Activated T-cell treated with anti-CD3 and anti-CD28 coated beads for 24 hours (primary cell): ENCODE results near the gene SDR9C7.
"Not testable (repeated sequence)": the region's sequence is repeated elsewhere in the genome, so short reads cannot be mapped to it uniquely, and the experiment has no call there.

Experiments used
- DNase-seq: peaks from one replicate; pipeline ENCODE4 v3.0.0-alpha.2; 2020; ENCODE audit warnings: low read depth

The SDR9C7 gene

DNA sequence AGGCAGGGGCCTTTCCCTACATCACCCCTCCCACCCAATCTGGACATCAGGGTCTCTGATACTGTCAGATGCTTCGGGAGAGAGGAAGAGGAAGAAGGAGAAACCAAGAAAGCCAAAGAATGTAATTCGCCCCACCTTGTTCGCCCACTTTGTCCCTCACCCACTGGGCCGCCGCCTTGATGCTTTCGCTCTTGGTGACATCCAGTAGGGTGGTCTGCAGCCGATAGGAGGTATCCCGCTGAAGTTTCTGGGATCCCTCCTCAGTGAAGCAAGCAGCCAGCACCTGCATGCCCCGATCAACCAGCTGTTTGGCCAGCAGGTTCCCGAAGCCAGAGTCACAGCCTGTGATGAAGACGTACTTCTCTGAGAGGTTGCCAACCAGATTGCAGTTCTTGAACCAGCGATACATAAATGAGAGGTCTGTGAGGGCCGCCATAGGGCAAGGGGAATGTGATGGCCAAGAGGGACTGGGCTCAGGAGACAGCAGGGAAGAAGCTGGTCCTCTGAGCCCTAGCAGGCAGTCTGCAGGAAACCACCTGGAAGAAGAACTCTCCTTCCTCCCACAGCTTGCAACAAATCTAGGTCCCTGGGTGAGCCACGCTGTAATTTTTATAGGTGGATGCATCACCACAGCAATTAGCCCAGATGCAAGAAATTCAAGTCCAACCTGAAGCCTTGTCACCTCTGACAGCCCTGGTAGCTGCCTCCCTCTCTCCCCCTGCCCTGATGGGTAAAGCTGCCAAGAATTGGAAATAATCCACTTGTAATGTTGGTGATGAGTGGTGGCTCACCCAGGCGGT lies at the start of gene SDR9C7:
Gene SDR9C7 (minus strand): TSS at position 583 of the 800 bp plus-strand sequence. CDS start 147 bp downstream, at position 436.
- no peak for DNase-seq

DNA sequence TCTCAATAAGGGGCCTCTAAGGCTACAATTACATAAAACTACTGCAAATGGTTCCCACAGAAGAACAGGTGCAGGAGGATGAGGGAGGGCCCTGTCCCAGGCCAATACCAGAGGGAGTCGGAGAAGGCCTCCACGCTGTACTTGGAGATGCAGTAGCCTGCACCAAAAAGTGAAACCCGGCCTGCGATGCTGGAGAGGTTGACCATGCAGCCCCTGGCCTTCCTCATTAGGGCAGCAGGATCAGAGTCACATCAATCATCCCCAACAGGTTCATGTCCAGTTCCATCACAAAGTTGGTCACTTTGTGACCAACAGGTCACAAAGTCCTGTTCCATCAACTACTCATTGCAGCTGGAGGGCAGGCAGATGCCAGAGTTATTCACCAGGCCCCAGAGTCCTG lies 49.2 kb upstream of the SDR9C7 start:
- DNase-seq, result no peak

DNA sequence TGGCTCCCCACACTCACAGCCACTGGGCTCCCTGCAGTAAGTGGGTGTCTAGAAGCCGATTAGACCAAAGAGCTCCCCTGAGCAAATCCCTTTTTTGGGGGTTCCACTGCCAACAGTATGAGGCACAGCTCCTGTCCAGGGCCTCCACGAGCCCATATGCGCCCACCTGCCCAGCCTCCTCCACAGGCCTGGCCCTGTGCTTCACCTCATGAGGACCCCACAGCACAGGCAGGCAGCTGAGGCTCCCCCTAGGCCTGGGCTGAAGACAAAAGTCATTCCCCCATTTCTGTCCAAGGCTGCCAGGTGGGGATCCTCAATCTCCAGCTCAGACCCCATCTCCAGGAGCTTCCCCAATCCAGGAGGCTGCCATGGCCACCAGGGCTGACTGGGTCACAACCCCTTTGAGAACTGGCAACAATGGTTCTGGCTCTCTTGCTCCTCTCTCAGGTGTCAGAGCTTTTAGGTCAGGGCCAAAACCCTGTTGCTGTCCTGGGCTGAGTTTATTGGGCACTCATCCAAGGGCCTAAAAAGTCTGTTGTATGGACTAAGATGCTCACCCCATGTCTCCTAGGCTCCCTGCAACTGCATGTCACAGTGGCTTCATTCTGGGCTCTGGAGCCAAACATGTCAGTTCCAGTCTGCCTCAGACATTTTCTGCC lies 48.5 kb upstream of the SDR9C7 start:
- DNase-seq, result not testable (repeated sequence)

DNA sequence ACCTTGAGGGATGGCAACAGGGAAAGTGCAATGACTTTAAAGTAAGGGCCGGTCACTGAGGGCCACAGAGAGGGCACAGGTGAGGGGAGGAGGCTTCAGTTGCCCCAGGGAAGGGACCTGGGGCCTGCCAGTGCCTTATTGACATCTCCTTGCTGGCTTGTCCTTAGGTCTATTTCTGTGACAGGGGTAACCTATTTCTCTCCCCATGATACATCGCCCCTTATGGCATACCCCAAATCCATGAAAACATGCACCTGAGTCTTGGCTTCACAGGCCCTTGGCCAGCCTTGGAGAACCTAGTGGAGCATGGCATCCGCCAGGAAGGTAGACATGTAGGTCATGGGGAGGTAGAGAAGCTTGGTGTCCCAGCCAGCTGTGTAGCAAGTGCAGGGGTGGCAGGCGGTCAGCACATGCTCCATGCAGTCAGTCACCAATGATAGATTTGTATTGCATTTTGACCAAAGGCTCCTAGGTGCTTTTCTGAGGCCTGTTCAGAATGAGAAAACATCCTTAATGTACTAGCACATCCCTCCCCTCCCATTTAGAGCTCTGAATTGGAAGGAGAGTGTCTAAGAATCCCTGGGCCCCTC lies 46.8 kb upstream of the SDR9C7 start:
- no peak for DNase-seq

DNA sequence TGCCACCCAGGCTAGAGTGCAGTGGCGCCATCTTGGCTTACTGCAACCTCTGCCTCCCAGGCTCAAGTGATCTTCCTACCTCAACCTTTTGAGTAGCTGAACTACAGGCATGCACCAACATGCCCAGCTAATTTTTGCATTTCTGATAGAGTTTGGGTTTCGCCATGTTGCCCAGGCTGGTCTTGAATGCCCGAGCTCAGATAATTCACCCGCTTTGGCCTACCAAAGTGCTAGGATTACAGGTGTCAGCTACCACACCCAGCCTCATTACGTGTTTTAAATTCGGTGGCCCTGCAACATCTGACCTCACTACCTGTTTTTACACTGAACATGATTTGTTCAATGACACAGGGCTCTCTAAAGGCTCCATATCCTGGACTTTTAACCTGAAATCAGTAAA lies 46.1 kb upstream of the SDR9C7 start:
- no peak for DNase-seq

DNA sequence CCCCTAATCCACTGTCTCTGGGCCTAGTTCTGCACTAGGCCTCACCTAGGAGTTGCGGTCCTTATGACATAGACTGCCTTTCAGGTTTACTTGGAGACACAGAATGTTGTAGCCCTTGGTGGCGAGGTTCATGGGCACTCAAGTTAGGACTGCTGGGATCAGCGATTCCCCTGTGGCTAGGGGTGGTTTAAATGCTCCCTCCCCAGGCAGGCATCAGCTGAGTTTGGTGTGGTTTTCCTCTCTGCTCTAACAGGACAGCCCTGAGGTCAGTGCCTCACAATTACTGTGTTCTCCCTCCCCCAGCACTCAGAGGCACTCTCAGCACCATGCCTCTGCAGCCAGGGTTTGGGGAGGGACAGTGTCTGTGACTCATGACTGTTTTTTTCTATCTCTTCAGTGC lies 45.4 kb upstream of the SDR9C7 start:
- DNase-seq, result no peak

DNA sequence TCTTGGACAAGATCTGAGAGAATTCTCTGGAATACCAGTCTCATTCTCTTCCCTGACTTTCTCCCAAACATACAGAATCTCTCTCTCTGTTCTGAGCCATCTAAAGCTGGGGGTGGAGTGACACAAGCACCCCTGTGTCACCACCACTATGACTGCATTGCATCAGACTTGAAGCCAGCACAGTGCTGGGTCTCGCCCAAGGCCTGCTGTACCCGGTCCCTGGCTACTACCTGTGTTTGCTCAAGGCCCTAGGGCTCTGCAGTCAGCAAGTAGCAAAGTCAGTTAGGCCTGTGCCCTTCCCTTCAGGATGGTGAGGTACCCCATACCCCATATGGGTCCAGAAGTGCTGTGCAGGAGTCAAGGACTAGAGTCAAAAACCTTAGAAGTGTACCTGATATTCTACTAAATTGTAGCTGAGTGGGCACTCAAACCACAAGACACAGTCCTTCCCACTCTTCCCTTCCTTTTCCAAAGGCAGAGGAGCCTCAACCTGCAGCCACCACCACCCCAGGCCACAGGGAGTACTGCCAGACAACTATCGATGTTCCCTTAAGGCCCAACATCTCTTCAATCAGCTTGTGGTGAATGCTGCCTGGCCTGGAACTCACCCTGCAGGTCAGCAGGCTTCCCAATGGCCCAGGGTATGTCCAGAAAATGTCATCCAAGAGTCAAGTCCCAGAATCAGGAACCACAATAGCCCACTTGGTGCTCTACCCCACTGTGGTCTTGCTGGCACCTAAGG lies 44.4 kb upstream of the SDR9C7 start:
- DNase-seq, result no peak

DNA sequence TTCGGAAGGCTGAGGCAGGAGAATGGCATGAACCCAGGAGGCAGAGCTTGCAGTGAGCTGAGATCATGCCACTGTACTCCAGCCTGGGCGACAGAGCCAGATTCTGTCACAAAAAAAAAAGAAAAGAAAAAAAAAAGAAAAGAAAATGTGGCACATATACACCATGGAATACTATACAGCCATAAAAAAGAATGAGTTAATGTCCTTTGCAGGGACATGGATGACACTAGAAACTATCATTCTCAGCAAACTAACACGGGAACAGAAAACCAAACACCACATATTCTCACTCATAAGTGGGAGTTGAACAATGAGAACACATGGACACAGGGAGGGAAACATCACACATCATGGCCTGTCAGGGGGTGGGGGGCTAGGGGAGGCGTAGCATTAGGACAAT lies 43.2 kb upstream of the SDR9C7 start:
- DNase-seq, result not testable (repeated sequence)

DNA sequence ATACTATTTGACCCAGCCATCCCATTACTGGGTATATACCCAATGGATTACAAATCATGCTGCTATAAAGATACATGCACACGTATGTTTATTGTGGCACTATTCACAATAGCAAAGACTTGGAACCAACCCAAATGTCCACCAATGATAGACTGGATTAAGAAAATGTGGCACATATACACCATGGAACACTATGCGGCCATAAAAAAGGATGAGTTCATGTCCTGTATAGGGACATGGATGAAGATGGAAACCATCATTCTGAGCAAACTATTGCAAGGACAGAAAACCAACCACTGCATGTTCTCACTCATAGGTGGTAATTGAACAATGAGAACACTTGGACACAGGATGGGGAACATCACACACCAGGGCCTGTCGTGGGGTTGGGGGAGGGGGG lies 40.0 kb upstream of the SDR9C7 start:
- not testable (repeated sequence) for DNase-seq

DNA sequence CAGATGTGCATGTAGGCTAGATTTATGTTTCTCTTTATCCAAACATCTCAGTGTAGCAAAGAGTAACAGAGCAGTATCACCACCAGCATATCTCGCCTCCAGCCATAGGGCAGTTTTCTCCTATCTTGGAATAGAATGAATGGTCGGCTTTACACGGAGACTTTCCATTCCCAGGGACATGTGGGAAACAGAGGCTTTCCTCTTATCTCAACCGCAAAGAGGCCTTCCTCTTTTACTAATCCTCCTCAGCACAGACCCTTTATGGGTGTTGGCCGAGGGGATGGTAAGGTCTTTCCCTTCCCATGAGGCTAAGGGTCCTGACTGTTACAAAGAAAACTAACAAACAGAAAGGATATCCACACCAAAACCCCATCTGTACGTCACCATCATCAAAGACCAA lies 34.7 kb upstream of the SDR9C7 start:
- not testable (repeated sequence) for DNase-seq

DNA sequence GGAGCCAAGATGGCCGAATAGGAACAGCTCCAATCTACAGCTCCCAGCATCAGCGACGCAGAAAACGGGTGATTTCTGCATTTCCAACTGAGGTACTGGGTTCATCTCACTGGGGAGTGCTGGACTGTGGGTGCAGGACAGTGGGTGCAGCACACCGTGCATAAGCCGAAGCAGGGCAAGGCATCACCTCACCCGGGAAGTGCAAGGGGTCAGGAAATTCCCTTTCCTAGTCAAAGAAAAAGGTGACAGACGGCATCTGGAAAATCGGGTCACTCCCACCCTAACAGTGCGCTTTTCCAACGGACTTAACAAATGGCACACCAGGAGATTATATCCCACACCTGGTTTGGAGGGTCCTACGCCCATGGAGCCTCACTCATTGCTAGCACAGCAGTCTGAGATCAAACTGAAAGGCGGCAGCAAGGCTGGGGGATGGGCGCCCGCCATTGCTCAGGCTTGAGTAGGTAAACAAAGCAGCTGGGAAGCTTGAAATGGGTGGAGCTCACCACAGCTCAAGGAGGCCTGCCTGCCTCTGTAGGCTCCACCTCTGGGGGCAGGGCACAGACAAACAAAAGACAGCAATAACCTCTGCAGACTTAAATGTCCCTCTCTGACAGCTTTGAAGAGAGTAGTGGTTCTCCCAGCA lies 31.9 kb upstream of the SDR9C7 start:
- DNase-seq, result not testable (repeated sequence)

DNA sequence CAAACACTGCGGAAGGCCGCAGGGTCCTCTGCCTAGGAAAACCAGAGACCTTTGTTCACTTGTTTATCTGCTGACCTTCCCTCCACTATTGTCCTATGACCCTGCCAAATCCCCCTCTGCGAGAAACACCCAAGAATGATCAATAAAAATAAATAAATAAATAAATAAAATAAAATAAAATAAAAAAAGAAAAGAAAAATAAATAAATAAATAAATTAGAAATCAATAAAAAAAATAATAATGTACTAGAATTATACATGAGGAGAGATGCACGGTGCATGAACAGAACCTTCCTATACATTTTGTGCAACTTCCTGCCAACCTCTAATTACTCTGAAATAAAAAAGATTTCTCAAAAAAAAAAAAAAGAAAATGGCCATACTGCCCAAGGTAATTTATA lies 30.9 kb upstream of the SDR9C7 start:
- not testable (repeated sequence) for DNase-seq

DNA sequence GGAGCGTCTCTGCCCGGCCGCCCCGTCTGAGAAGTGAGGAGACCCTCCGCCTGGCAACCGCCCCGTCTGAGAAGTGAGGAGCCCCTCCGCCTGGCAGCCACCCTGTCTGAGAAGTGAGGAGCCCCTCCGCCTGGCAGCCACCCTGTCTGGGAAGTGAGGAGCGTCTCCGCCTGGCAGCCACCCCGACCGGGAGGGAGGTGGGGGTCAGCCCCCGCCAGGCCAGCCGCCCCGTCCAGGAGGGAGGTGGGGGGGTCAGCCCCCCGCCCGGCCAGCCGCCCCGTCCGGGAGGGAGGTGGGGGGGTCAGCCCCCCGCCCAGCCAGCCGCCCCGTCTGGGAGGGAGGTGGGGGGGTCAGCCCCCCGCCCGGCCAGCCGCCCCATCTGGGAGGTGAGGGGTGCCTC lies 29.3 kb upstream of the SDR9C7 start:
- not testable (repeated sequence) for DNase-seq

DNA sequence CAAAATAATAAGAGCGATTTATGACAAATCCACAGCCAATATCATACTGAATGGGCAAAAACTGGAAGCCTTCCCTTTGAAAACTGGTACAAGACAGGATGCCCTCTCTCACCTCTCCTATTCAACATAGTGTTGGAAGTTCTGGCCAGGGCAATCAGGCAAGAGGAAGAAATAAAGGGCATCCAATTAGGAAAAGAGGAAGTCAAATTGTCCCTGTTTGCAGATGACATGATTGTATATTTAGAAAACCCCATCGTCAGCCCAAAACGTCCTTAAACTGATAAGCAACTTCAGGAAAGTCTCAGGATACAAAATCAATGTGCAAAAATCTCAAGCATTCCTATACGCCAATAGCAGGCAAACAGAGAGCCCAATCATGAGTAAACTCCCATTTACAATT lies 28.0 kb upstream of the SDR9C7 start:
- DNase-seq, result not testable (repeated sequence)

DNA sequence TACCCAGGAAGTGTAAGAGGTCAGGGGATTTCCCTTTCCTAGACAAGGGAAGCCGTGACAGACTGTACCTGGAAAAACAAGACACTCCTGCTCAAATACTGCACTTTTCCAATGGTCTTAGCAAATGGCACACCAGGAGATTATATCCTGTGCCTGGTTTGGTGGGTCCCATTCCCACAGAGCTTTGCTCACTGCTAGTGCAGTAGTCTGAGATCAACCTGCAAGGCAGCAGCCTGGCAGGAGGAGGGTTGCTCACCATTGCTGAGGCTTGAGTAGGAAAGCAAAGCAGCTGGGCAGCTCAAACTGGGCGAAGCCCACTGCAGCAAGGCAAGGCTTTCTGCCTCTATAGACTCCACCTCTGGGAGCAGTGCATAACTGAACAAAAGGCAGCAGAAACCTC lies 24.2 kb upstream of the SDR9C7 start:
- no peak for DNase-seq

DNA sequence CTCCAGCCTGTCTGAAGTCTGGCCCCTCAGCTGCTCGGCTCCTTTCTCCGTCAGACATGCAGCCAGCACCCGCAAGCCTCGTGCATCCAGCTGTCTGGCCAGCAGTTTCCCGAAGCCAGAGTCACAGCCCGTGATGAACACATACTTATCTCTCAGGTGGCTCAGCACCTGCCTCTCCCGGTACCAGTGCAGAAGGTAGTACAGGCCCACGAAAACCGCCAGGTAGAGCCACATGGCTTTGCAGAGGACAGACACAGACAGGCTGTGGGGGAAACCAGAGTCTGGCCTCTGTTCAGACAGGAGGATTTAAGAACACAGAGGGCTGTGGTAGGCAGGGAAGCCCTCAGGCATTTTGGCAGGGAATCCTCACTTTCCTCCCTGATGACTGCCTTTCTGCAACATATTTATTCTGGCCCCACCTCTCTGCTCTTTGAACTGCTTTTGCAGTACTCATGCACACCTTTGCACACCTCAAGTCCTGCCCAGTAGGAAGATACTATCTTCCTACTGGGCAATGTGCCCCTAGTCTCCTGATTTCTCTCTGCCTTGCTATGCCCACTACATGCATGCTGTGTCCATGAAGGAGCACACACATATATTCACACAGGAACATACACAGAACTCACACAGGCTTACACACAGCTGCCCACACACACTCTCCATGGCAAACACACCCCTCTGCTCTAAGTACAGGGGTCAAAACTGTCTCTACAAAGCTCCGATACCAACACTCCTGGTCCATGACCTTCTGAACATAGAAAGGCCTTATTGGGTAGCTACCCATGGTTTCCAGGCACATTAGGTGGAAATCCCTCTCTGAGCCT lies 23.2 kb upstream of the SDR9C7 start, which contains the start of gene RDH16:
Gene RDH16 (minus strand): TSS at position 380 of the 824 bp plus-strand sequence. CDS start 146 bp downstream, at position 234.
- DNase-seq, result no peak

DNA sequence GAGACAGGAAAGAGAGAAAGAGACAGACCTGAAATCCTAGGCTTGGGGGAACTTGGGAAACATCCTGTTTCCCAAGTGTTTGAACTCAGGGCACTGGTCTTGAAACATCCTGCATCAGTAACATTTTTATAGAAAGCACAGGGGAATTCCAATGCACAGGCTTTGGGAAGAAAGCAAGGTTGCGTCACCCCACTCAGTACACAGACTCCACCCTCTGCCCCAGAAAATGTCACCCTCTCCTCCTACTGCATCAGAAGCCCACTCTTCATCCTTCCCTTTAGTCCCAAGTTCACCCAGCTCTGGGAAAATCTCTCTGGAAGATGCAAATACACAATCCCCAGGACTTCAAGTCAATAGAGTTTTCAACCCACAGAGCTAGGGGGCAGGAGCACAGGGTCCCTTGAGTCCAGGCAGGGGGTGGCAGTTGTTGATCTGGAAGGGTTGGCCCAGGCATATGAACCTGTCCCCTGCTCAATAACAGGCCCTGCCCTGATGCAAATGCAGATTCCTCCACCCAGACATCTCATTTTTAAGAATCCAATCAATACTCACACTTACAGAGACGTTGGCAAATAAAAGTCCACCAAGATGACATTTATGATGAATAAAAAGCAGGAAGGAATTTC lies 21.5 kb upstream of the SDR9C7 start:
- no peak for DNase-seq

DNA sequence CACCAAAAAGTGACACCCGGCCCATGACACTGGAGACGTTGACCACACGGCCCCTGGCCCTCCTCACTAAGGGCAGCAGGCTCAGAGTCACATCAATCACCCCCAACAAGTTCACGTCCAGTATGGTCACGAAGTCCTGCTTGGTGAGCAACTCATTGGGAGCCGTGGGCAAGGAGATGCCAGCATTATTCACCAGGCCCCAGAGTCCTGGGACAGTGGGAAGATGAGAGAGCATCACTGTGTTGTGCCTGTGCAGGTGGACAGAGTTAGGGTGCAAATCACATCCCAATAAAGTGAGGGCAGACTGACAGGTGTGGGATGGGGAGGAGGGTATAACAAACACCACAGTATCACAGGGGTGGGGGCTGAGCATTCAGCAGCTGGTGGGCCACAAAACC lies 20.7 kb upstream of the SDR9C7 start:
- DNase-seq, result no peak

DNA sequence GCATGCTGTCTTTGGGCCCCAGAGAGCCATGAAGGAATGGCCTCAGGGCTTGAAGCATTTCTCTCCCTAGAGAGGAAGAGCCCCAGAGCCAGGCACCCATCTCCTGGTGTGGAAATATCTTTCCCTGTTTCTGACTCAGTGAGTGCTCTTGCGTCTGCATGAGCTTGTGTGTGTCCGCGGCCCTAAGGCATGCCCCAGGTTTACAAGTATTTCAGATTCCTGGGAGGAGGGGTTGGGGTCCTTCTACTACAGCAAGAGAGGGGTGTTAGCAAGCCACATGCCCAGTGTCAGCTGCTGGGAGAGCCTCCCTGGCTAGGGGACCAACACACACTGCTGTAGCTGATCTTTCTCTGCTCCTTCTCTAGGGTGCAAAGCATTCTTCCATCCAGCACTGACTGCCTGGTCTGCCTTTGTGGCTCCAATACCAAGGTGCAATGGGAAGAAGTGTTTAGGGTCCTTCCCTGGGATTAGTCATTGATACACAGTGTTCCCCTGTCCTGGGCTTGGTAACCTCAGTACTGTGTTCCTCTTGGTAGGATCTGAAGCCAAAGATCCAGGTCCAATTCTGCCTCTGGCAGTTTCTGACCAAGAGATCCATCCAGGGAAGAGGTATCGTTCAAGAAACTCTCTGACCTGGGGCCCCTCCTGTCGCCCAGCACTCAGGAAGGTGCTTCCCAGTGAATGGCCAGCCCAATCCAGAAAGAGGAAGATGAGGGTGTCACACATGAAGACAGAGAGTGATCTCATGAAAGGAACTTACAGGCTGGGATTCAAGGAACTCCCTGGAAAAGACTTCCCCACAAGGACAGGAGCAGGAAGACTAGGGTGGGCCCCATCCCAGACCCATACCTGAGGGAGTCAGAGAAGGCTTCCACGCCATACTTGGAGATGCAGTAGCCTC lies 20.1 kb upstream of the SDR9C7 start:
- no peak for DNase-seq
